SW 1271 (cell line): ENCODE data around the gene MLN.

Experiments used
- DNase-seq, 2 experiments: peaks; one replicate each; lab custom pipeline; 2025; lab: John Stamatoyannopoulos, UW

Gene MLN

DNA sequence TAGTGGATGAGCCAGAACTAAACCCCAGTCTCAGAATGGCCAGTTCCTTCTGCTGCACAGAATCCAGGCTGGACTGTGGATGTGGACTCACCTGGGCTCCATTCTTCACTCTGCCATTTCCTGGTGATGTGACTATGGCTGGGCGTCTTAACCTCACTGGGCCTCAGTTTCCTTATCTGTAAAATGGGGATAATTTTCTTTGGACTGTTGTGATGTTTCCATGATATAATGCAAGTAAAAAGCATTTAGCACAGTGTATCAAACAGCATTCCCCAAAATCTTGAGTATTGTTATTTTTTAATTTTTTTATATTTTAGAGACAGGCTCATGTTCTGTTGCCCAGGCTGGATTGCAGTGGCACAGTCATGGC lies 51.2 kb downstream of the MLN start:
- DNase-seq, result no peak

GRCh38 chr6:33751771-33752645 lies 51.8 kb downstream of the MLN start:
- no peak for DNase-seq

DNA sequence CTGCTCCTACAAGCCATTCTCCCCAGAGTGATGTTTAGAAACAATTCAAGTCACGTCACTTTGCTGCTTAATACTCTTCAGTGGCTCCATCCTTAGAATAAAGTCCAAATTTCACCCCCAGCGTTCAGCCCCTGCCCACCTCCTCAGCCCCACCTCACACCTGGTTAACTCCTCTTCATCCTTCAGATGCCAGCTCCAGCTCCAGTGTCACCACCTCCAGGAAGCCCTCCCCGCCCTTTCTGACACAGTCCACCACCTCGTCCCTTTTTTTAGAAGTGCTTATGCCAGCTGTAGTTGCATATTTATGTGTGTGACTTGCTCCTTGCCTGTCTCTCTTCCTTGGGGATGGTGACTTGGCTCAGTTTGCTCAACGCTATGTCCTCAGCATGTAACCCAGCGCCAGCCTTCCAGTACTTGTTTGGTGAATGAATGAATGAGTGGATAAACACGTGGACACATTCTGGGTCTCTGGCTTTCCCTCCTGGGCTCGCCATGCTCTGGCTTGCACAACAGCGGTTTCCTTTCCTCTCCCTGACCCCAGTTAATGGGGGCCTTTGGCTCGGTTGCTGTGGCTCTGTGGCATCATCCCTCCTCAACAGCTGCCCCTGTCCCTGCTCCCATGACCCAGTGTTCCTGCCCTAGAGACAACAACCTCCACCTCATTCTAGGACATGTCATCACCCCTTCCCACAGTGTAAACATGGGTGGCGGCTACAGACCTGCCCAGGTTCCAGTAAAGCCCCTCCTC lies 53.4 kb downstream of the MLN start:
- DNase-seq, result no peak

- DNase-seq, result no peak
Observed at GRCh38 chr6:33749401-33749800, 54.4 kb downstream of the MLN start.

GRCh38 chr6:33748841-33749240 lies 55.0 kb downstream of the MLN start:
- no peak for DNase-seq

DNA sequence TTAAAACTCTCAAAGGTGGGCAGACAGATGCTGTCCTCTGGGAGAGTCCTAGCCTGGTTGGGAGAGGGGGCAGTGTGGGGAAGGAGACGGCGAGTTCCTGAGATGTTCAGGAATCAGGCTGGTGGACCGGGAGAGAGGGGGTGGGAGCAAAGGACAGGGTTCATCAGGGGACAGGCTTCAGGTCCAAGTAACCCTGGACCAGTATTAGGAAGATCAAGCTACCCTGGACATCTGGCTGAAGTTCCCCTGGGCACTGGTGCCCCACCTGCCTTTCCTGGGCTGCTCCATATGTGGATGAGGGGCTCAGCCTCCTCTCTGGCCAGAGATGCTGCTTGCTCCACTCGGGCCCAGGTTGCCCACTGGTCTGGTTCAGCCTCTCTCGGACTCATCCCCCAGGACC lies 56.0 kb downstream of the MLN start:
- no peak for DNase-seq

DNA sequence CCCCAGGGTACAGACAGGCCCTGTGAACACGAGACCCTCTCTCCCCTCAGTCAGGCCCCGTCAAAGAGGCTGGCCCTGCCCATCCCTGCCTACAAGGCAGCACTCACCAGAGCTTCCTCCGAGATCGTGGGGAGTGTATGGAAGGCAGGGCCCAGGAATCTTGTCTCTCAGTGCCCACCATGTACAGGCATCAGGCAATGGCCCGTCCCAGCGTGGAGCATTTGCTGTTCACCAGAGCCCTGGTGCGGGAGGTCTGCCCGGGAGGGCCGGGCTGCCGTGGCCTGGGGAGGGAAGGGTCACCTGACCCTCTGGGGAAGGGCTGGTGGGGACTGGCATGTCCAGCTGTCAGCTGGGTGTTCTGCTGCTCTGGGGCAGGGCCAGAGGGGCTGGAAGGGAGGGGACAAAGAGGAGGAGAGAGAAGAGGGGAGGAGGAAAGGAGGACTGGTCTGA lies 57.1 kb downstream of the MLN start, which contains the start of gene IP6K3:
Gene IP6K3 (minus strand): TSS at position 255 of the 450 bp plus-strand sequence. CDS start 11,429 bp downstream, outside the sequence.
- DNase-seq, result no peak

- no peak for DNase-seq
Observed at GRCh38 chr6:33746036-33746600, 57.7 kb downstream of the MLN start.

DNA sequence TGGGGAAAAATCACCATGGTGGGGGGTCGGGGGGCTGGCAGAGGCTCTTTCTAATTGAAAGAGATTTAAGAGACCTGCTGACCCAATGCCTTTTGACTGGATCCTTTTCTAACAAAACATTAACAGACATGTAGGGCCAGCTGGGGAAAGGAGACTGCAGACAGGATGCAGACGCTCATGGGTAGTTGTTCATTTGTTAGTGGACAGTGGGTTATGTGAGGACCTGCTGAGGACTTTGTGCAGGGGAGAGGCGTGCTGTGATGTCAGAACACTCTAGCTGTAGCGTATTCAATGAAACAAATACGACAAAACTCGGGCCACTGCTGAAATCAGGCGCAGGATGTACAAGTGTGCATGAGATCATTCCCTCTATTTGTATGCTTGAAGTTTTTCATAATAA lies 58.3 kb downstream of the MLN start:
- DNase-seq, result no peak

DNA sequence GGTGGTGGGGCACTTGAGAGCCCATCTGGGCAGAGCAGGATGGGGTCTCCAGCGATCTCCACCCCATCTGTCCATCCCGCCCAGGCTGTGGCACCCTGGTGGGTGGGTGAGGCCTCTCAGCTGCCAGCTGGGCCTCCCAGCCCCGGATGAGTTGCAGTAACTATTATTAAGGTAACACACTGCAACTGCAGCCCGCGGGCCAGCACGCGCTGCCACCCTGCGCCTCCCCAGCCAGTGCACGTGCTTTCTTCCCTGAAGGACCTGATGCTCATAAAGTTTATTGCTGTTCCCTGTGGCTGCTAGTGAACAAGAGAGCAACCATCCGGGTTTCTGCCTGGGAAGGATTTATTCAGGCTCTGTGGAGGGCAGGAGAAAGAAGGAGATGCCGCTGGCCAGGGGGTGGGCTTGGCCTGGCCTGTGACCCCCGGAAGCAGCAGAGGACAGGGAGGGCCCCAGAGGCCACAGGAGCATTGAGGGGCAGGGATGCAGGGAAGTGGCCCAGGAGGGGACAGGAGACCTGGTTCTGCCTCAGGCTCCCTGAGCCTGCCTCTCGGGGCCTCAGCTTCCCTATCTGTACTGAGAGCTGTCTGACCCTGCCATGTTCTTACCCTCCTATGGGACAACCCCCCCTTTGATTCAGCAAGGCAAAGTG lies 58.8 kb downstream of the MLN start:
- DNase-seq, result no peak
